ENCODE measurements around the gene CNN1.
"Not testable (repeated sequence)": the region's sequence is repeated elsewhere in the genome, so short reads cannot be mapped to it uniquely, and the experiment has no call there.

- not testable (repeated sequence) for TF ChIP-seq CBX2 (IDR thresholded peaks at IDR 0.05; ENCODE audit: low read depth, low read length); CBX2 (CRISPR knock-in tag; IDR thresholded peaks at IDR 0.05; ENCODE audit: low read depth); RELA (CRISPR knock-in tag; IDR thresholded peaks at IDR 0.05); HMG20A (CRISPR knock-in tag; IDR thresholded peaks at IDR 0.05; ENCODE audit: borderline replicate concordance); ZBTB43 (CRISPR knock-in tag; conservative IDR thresholded peaks at IDR 0.05); JARID2 (CRISPR knock-in tag; IDR thresholded peaks at IDR 0.05; ENCODE audit: insufficient replicate concordance); SIN3A (IDR thresholded peaks at IDR 0.05; ENCODE audit: borderline replicate concordance, low read depth, low read length); SRSF9 (IDR thresholded peaks at IDR 0.05; ENCODE audit: borderline replicate concordance, insufficient read depth, low read depth, low read length, poor library complexity, severe bottlenecking); ZNF616 (CRISPR knock-in tag; IDR thresholded peaks at IDR 0.05; ENCODE audit: low read depth); ZNF30 (CRISPR knock-in tag; IDR thresholded peaks at IDR 0.05); E2F1 (CRISPR knock-in tag; IDR thresholded peaks at IDR 0.05); MAX (IDR thresholded peaks at IDR 0.05); PREB (CRISPR knock-in tag; IDR thresholded peaks at IDR 0.05)
These were observed 25.6 kb downstream of the CNN1 start for GRCh38 chr19:11564082-11564807.

Measured in HepG2 (cell line).